WERI-Rb-1 (cell line): Measurements from ENCODE around the gene SPTLC3.

Source experiments
- DNase-seq: peaks from one replicate; pipeline ENCODE4 v3.0.0-alpha.2; 2020
- H3K27ac ChIP-seq: fragments of 250-450 bp; sonication (Bioruptor Pico); 2 replicates; pipeline ENCODE4 v1.5.1; 2020; ENCODE audit warnings: mild to moderate bottlenecking, moderate library complexity
- H3K27me3 ChIP-seq: fragments of 250-450 bp; sonication (Bioruptor Pico); 2 replicates; pipeline ENCODE4 v1.5.1; 2021; ENCODE audit warnings: mild to moderate bottlenecking, low read depth, moderate library complexity; ENCODE audit not compliant: insufficient read depth, severe bottlenecking
- H3K36me3 ChIP-seq: fragments of 250-450 bp; sonication (Bioruptor Pico); 2 replicates; pipeline ENCODE4 v1.5.1; 2020; ENCODE audit warnings: mild to moderate bottlenecking, moderate library complexity
- H3K4me3 ChIP-seq: 2 replicates; pipeline ENCODE4 v1.5.1; 2011; ENCODE audit warnings: low read depth, mild to moderate bottlenecking, control low read depth, low read length
- H3K9me3 ChIP-seq: fragments of 250-450 bp; sonication (Bioruptor Pico); 2 replicates; pipeline ENCODE4 v1.5.1; 2021; ENCODE audit warnings: mild to moderate bottlenecking, moderate library complexity; ENCODE audit not compliant: severe bottlenecking
- TF ChIP-seq, protein P1 (sequence below): IDR thresholded peaks from 2 replicates; pipeline ENCODE4 v1.5.1; 2011; ENCODE audit warnings: low read depth, mild to moderate bottlenecking, control low read depth, inconsistent platforms, low read length

Gene SPTLC3

DNA sequence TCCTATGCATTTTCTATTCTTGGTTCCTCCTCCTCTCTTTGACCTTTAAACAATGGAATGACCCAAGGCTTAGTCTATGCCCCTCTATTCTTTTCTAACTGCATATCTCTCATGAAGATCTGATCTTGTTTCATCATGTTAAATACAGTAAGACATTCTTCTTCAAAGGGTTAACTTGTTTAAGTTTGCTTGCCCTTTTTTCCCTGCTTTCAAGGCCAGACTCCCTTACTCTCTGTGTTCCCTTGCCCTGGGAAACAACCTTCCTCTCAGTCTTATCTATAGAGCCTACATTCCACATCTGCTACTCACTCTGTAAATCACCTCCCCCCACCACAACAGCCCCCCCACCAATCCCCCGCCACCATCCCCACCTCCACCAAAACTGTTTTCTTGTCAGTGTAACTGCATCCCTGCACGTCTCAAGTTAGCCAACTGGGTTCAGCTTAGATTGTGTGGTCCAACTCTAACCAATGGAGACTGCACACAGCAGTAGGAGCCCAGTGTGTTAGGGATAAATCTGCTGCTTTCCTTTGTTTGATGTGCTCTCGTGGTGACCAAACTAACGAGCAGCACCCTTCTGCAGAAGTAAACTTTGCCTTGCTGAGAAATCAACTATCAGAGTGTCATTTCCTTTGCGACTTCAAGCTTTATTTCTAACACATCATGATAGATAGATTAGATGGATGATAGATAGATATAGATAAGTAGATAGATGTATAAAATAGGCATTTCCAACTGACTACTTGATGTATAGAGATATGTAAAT lies 12.6 kb downstream of the SPTLC3 start:
- no peak overlapping the region for H3K4me3 ChIP-seq
- H3K27me3 ChIP-seq: no peaks in the 10 kb centered on the region
- no peaks in the 10 kb centered on the region for H3K9me3 ChIP-seq
- H3K36me3 ChIP-seq: no peaks in the 10 kb centered on the region
- TF ChIP-seq, protein P1, sequence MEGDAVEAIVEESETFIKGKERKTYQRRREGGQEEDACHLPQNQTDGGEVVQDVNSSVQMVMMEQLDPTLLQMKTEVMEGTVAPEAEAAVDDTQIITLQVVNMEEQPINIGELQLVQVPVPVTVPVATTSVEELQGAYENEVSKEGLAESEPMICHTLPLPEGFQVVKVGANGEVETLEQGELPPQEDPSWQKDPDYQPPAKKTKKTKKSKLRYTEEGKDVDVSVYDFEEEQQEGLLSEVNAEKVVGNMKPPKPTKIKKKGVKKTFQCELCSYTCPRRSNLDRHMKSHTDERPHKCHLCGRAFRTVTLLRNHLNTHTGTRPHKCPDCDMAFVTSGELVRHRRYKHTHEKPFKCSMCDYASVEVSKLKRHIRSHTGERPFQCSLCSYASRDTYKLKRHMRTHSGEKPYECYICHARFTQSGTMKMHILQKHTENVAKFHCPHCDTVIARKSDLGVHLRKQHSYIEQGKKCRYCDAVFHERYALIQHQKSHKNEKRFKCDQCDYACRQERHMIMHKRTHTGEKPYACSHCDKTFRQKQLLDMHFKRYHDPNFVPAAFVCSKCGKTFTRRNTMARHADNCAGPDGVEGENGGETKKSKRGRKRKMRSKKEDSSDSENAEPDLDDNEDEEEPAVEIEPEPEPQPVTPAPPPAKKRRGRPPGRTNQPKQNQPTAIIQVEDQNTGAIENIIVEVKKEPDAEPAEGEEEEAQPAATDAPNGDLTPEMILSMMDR: no peak
- no peak for DNase-seq
- H3K27ac ChIP-seq: no peak overlapping the region

DNA sequence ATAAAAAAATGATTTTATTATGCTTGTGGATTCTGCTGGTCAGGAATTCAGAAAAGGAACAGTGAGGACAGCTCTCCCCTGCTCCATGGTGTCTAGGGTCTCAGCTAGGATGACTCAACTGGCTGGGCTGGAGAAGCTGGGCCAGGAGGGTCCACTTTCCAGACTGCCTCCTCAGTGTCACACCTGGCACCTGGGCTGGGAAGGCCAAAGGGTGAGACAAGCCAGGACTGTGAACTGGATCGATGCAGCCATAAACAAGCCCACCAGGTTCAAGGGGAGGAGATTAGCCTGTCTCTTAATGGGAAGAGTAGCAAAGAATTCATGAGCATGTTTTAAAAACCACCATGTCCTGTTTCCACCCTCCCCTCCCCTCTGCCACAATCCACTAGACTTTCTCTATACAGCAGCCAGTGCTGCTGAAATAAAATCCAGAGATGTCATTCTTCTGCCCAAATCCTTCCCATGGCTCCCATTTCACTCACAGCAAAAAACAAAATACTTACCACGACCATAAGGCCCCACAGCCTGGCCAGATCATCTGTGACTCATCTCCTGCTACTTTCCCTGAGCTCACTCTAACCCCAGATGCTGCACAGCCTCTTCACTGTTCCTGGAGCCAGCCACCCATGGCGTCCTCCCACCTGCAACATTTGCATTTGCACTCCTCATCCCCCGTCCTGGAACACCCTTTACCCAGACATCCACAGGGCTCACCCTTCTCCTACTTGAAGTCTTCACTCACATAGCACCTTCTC lies 13.8 kb downstream of the SPTLC3 start:
- TF ChIP-seq, protein P1: no peak
- H3K36me3 ChIP-seq: no peaks in the 10 kb centered on the region
- H3K27me3 ChIP-seq: no peaks in the 10 kb centered on the region
- no peak for DNase-seq
- no peak overlapping the region for H3K4me3 ChIP-seq
- no peaks in the 10 kb centered on the region for H3K9me3 ChIP-seq
- no peak overlapping the region for H3K27ac ChIP-seq

DNA sequence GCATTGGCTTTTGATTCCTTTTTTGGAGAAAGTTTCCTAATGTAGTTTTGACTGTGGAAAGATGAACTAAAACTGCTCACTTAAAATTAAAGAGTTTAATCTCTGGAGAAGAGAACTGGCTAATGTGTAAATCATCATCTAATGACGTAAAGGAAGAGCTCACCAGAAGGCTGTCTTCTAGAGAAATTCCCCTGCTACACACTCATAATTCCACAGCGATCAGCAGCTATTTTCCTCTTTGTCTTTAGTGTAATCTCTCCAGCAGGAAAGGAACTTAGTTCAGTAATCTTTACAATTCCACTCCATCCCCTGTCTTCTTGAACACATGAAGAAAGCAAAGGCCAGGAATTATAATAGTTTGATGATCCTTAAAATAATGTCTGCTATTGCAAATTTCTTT lies 15.8 kb downstream of the SPTLC3 start:
- TF ChIP-seq, protein P1: no peak
- no peaks in the 10 kb centered on the region for H3K9me3 ChIP-seq
- H3K4me3 ChIP-seq: no peak overlapping the region
- no peak overlapping the region for H3K27ac ChIP-seq
- no peaks in the 10 kb centered on the region for H3K27me3 ChIP-seq
- DNase-seq: no peak
- H3K36me3 ChIP-seq: no peaks in the 10 kb centered on the region

DNA sequence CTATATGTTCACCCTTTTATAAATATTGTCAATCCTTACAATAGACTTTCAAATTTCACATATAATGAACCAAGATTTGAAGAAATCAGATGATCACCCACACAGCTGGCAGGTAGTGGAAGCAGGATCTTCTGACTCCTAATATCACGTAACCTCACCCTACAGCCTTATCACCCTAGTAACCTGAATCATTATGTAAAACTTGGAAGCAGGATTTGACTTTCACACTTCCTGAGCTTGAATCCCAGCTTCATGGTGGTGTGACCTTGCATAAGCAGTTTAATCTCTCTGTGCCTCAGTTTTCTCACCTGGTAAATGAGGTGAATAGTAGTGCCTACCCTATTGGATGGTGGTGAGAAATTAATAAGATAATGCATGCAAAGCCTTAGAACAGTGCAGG lies 16.4 kb downstream of the SPTLC3 start:
- H3K36me3 ChIP-seq: no peaks in the 10 kb centered on the region
- no peaks in the 10 kb centered on the region for H3K27me3 ChIP-seq
- TF ChIP-seq, protein P1: no peak
- no peak overlapping the region for H3K4me3 ChIP-seq
- no peaks in the 10 kb centered on the region for H3K9me3 ChIP-seq
- DNase-seq: no peak
- no peak overlapping the region for H3K27ac ChIP-seq

DNA sequence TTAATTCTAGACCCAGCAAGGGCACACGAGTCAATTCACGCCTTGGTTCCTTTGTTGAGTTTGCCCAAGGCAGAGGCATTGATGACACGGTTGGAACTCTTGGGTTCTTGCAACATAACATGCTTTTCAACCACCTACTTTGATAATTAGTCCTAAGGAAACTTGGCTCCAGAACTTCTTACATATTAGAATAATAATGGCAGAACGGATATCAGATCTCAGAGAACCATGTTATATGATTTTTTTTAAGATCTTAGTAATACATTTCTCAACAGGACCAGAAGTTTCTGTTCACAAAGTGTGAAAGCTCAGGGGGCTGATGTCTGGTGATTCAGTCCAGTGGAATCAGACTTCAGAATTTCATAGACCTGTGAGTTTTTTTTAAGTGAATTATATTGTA lies 19.2 kb downstream of the SPTLC3 start:
- H3K27me3 ChIP-seq: no peaks in the 10 kb centered on the region
- no peaks in the 10 kb centered on the region for H3K9me3 ChIP-seq
- no peak overlapping the region for H3K27ac ChIP-seq
- H3K4me3 ChIP-seq: no peak overlapping the region
- DNase-seq: no peak
- H3K36me3 ChIP-seq: no peaks in the 10 kb centered on the region
- TF ChIP-seq, protein P1: no peak
